Measurements from ENCODE around the gene COX10.

The COX10 gene

DNA sequence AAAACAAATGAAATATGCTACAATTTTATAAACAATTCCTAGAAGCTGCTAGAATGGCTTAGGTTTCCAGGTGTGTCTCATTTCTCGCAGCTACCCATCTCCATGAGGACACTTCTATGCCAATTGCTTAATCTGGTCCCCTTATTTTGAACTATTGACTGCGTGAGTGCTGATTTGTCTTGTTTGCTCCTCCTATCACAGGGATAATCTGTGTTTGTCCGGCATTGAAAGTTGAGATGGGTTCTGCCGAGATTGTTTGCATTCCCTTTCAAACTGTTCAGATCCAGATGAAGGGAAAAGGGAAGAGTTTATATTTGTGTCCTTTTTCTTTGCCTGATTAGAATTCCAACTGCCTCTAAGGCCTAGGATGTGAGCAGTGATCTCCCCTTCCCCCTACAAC, 21.7 kb upstream of the COX10 start (continued):
- no peak for TF ChIP-seq POU6F1 (CRISPR knock-in tag; IDR thresholded peaks at IDR 0.05; ENCODE audit: borderline replicate concordance, low read depth)

GRCh38 chr17:14048169-14048568, 21.1 kb upstream of the COX10 start:
- TF ChIP-seq POU6F1 (CRISPR knock-in tag; IDR thresholded peaks at IDR 0.05; ENCODE audit: borderline replicate concordance, low read depth) (no peak), TCF4 (CRISPR knock-in tag; IDR thresholded peaks at IDR 0.05; ENCODE audit: borderline replicate concordance) (no peak), ZFP30 (CRISPR knock-in tag; IDR thresholded peaks at IDR 0.05) (no peak), ISL1 (CRISPR knock-in tag; IDR thresholded peaks at IDR 0.05) (no peak), TOX (CRISPR knock-in tag; IDR thresholded peaks at IDR 0.05; ENCODE audit: borderline replicate concordance) (no peak), PPARA (CRISPR knock-in tag; IDR thresholded peaks at IDR 0.05; ENCODE audit: borderline replicate concordance) (no peak), ZNF565 (CRISPR knock-in tag; conservative IDR thresholded peaks at IDR 0.05; ENCODE audit: low read depth) (no peak), GLIS3 (CRISPR knock-in tag; IDR thresholded peaks at IDR 0.05) (no peak), BACH2 (CRISPR knock-in tag; IDR thresholded peaks at IDR 0.05; ENCODE audit: borderline replicate concordance) (no peak), ZC3H10 (CRISPR knock-in tag; IDR thresholded peaks at IDR 0.05) (no peak), ZNF70 (CRISPR knock-in tag; IDR thresholded peaks at IDR 0.05) (no peak), ARNTL (CRISPR knock-in tag; IDR thresholded peaks at IDR 0.05; ENCODE audit: borderline replicate concordance, low read depth) (no peak)
- TF ChIP-seq, protein P1, sequence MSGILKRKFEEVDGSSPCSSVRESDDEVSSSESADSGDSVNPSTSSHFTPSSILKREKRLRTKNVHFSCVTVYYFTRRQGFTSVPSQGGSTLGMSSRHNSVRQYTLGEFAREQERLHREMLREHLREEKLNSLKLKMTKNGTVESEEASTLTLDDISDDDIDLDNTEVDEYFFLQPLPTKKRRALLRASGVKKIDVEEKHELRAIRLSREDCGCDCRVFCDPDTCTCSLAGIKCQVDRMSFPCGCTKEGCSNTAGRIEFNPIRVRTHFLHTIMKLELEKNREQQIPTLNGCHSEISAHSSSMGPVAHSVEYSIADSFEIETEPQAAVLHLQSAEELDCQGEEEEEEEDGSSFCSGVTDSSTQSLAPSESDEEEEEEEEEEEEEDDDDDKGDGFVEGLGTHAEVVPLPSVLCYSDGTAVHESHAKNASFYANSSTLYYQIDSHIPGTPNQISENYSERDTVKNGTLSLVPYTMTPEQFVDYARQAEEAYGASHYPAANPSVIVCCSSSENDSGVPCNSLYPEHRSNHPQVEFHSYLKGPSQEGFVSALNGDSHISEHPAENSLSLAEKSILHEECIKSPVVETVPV (CRISPR knock-in tag; IDR thresholded peaks at IDR 0.05): no peak
- TF ChIP-seq, protein P2, sequence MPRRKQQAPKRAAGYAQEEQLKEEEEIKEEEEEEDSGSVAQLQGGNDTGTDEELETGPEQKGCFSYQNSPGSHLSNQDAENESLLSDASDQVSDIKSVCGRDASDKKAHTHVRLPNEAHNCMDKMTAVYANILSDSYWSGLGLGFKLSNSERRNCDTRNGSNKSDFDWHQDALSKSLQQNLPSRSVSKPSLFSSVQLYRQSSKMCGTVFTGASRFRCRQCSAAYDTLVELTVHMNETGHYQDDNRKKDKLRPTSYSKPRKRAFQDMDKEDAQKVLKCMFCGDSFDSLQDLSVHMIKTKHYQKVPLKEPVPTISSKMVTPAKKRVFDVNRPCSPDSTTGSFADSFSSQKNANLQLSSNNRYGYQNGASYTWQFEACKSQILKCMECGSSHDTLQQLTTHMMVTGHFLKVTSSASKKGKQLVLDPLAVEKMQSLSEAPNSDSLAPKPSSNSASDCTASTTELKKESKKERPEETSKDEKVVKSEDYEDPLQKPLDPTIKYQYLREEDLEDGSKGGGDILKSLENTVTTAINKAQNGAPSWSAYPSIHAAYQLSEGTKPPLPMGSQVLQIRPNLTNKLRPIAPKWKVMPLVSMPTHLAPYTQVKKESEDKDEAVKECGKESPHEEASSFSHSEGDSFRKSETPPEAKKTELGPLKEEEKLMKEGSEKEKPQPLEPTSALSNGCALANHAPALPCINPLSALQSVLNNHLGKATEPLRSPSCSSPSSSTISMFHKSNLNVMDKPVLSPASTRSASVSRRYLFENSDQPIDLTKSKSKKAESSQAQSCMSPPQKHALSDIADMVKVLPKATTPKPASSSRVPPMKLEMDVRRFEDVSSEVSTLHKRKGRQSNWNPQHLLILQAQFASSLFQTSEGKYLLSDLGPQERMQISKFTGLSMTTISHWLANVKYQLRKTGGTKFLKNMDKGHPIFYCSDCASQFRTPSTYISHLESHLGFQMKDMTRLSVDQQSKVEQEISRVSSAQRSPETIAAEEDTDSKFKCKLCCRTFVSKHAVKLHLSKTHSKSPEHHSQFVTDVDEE (CRISPR knock-in tag; IDR thresholded peaks at IDR 0.05): no peak
- ATAC-seq: peak; percentile 58; the same call in 1 of the 3 replicates

DNA sequence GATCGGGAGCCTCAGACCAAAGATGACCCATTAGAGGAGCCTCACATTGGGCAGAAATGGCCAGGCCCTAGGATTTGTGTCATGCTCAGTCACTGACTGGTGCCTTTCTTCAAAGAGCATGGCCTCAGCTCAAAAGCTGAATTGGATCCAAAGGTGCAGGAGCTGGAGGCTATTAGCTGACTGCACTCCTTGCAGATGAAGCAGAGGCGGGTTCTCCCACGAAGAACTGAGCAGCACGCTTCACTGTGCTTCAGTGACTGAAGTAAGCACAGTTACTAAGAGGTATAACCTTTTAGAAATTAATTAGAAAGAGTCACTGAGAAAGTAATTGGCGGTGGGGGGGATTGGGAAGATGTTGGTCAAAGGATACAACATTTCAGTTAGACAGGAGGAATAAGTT, 18.7 kb upstream of the COX10 start:
- ATAC-seq: no peak
- no peak for TF ChIP-seq OSR1 (CRISPR knock-in tag; IDR thresholded peaks at IDR 0.05)
- no peak for TF ChIP-seq RARB (CRISPR knock-in tag; IDR thresholded peaks at IDR 0.05)
- TF ChIP-seq ZC3H10 (CRISPR knock-in tag; IDR thresholded peaks at IDR 0.05): no peak
- TF ChIP-seq, protein P2 (CRISPR knock-in tag; IDR thresholded peaks at IDR 0.05): no peak
- no peak for TF ChIP-seq PPARA (CRISPR knock-in tag; IDR thresholded peaks at IDR 0.05; ENCODE audit: borderline replicate concordance)
- TF ChIP-seq CSDC2 (CRISPR knock-in tag; IDR thresholded peaks at IDR 0.05): no peak
- TF ChIP-seq ZFP30 (CRISPR knock-in tag; IDR thresholded peaks at IDR 0.05): no peak
- no peak for TF ChIP-seq POU6F1 (CRISPR knock-in tag; IDR thresholded peaks at IDR 0.05; ENCODE audit: borderline replicate concordance, low read depth)
- no peak for TF ChIP-seq ZNF70 (CRISPR knock-in tag; IDR thresholded peaks at IDR 0.05)
- no peak for TF ChIP-seq ISL1 (CRISPR knock-in tag; IDR thresholded peaks at IDR 0.05)
- no peak for TF ChIP-seq BACH2 (CRISPR knock-in tag; IDR thresholded peaks at IDR 0.05; ENCODE audit: borderline replicate concordance)
- no peak for TF ChIP-seq ESRRG (CRISPR knock-in tag; IDR thresholded peaks at IDR 0.05)
- no peak for TF ChIP-seq PATZ1 (CRISPR knock-in tag; IDR thresholded peaks at IDR 0.05; ENCODE audit: borderline replicate concordance)
- TF ChIP-seq GLIS3 (CRISPR knock-in tag; IDR thresholded peaks at IDR 0.05): no peak
- TF ChIP-seq ARNTL (CRISPR knock-in tag; IDR thresholded peaks at IDR 0.05; ENCODE audit: borderline replicate concordance, low read depth): no peak
- TF ChIP-seq ZNF565 (CRISPR knock-in tag; conservative IDR thresholded peaks at IDR 0.05; ENCODE audit: low read depth): no peak
- TF ChIP-seq, protein P1 (CRISPR knock-in tag; IDR thresholded peaks at IDR 0.05): no peak
